ENCODE data around the gene COL5A1.

- TF ChIP-seq, protein P1, sequence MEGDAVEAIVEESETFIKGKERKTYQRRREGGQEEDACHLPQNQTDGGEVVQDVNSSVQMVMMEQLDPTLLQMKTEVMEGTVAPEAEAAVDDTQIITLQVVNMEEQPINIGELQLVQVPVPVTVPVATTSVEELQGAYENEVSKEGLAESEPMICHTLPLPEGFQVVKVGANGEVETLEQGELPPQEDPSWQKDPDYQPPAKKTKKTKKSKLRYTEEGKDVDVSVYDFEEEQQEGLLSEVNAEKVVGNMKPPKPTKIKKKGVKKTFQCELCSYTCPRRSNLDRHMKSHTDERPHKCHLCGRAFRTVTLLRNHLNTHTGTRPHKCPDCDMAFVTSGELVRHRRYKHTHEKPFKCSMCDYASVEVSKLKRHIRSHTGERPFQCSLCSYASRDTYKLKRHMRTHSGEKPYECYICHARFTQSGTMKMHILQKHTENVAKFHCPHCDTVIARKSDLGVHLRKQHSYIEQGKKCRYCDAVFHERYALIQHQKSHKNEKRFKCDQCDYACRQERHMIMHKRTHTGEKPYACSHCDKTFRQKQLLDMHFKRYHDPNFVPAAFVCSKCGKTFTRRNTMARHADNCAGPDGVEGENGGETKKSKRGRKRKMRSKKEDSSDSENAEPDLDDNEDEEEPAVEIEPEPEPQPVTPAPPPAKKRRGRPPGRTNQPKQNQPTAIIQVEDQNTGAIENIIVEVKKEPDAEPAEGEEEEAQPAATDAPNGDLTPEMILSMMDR (IDR thresholded peaks at IDR 0.05): no peak
- no peak for TF ChIP-seq POLR2A (IDR thresholded peaks at IDR 0.05)
Measured at GRCh38 chr9:134602547-134603362, 38.8 kb upstream of the COL5A1 start.

Data from Peyer's patch (tissue), 4 donors.